ENCODE measurements around the gene OSBPL1A.
"Not testable (repeated sequence)": the region's sequence is repeated elsewhere in the genome, so short reads cannot be mapped to it uniquely, and the experiment has no call there.

OSBPL1A gene

GRCh38 chr18:24177499-24178133 is 220.0 kb downstream of the OSBPL1A start:
- no peak for DNase-seq

DNA sequence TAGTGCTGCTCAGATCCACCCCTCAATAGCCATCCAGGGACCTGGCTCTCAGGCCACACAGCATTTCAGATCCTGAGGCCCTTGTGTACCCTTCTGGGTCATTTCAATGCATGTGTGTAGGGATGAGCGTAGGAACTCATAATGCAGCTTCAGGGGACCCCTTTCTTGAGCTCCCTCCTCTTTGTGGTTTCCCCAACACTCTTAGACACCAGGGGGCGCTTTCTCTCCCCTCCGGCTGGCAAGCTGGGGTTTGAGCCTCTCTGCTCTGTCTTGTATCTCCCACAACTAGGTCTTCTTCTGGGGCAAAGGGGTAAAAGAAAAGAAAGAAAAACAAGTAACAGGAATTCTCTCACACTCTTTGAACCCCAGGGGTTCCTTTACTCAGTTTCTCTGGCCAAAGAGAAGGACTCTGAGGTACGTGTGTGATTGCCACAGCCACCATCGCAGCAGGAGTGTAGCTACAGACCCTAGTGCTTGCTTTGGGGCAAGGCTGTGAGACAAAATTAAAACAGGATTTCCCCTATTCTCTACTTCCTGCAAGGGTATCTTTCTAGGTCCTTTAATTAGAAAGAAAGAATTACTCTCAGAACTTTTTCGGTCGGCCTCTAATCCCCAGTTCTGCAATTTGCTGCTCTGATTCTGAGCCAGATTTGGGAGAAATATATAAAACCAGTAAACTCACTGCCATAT is 220.8 kb downstream of the OSBPL1A start:
- DNase-seq = peak; percentile 77

DNA sequence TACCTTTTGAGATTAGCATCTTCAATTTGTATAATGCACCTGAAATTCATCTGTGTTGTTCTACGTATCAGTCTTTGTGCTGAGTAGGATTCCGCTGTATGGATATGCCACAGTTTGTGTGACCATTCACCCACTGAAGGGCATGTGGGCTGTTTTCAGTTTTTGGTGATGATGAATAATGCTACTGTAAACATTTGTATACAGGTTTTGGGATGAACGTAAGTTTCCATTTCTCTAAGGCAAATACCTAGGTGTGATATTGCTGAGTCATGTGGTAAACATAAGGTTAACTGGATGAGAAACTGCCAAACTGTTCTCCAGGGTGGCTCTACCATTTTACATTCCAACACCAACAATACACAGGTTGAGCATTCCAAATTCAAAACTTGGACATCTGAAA is 223.6 kb downstream of the OSBPL1A start:
- peak; percentile 10 for DNase-seq

- peak; percentile 14 for DNase-seq
Measured at GRCh38 chr18:24170360-24170759, 227.3 kb downstream of the OSBPL1A start.

GRCh38 chr18:24168496-24168895 is 229.1 kb downstream of the OSBPL1A start:
- DNase-seq = no peak

DNA sequence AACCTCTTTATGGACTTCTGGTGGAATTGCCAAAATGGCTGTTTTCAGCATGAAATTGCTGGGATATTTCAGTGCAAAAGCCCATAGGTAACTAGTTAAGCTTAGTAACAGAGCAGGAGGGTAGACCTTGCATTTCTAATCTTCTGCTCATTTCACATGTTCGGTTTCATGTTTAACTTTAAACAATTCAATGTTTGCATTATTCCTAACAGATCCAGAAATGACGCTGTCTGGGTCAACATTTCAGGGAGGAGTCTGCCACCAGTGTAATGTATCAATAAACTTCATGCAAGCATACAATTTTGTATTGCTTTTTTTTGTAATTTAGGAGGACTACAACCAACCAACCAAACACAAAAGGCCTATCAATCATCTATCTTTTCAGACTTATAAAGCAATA is 236.3 kb downstream of the OSBPL1A start:
- DNase-seq = no peak

GRCh38 chr18:24160086-24160485 is 237.5 kb downstream of the OSBPL1A start:
- DNase-seq = no peak

DNA sequence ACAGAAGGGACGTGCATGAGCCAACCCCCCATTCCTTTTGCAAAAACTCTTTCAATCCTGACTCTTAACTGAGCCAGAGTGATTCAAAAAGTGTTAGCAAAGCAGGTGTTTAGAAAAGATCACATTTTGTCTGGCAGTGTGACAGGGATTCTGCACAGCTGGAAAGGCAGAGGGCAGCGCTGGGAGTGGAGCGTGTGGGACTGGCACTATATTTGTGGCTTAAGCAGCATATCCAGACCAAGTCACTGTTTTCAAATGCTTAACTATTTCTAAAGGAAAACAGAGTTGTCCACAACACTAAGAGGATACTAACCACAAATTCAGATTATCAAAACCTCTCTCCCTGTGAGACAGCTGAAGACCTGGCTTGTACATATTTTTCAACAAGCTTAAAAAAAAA is 239.8 kb downstream of the OSBPL1A start:
- no peak for DNase-seq

GRCh38 chr18:24153397-24153796 is 244.2 kb downstream of the OSBPL1A start:
- no peak for DNase-seq

GRCh38 chr18:24149591-24149990 is 248.0 kb downstream of the OSBPL1A start:
- DNase-seq = not testable (repeated sequence)

GRCh38 chr18:24142376-24142775 is 255.2 kb downstream of the OSBPL1A start:
- no peak for DNase-seq

- DNase-seq = no peak
Measured at GRCh38 chr18:24140697-24141096, 256.9 kb downstream of the OSBPL1A start.

- DNase-seq = peak; percentile 84
Measured at GRCh38 chr18:24138789-24139616, 258.6 kb downstream of the OSBPL1A start, which contains the start of gene CABYR. CABYR (plus strand) TSS chr18:24139062; CDS start chr18:24143115, 4,053 bp downstream.

DNA sequence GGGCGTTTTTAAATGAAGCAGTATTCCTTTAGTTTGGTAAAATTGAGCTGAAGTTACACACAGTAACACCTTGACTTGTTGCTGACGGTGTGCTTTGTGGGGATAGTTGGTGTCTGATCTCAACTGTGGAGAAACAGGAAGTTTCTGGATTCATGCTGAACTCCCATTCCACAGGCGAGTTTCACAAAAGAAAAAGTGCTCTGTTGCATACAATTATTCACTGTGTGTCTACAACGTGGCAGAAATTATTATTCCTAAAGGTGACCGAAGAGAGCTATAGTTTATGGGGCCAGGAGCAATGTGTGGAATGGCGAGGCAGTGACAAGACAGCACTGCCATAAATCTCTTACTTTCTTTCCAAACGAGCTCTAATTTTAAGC is 259.2 kb downstream of the OSBPL1A start:
- no peak for DNase-seq

- DNase-seq = no peak
Measured at GRCh38 chr18:24136967-24137373, 260.7 kb downstream of the OSBPL1A start.

GRCh38 chr18:24130494-24130893 is 267.1 kb downstream of the OSBPL1A start:
- DNase-seq = no peak

GRCh38 chr18:24128700-24129099 is 268.9 kb downstream of the OSBPL1A start:
- no peak for DNase-seq

DNA sequence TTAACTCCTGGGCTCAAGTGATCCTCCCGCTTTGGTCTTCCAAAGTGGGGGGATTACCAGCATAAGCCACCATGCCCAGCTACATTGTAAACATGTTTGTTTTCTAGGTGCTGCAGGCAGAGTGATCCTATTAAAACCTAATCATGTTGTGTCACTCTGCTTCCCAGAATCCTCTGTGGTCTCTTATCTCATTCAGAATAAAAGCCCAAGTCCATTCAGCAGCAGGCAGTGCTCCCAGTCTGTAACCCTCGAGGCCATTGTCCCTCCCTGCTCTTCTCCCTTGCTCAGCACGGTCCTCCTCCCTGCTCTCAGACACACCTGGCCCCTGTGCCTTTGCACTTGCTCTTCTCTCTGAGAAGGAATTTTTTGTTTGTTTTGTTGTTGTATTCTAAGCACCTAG is 269.9 kb downstream of the OSBPL1A start:
- no peak for DNase-seq

- DNase-seq = no peak
Measured at GRCh38 chr18:24126155-24126961, 271.3 kb downstream of the OSBPL1A start.

- DNase-seq = no peak
Measured at GRCh38 chr18:24121625-24122024, 276.0 kb downstream of the OSBPL1A start.

DNA sequence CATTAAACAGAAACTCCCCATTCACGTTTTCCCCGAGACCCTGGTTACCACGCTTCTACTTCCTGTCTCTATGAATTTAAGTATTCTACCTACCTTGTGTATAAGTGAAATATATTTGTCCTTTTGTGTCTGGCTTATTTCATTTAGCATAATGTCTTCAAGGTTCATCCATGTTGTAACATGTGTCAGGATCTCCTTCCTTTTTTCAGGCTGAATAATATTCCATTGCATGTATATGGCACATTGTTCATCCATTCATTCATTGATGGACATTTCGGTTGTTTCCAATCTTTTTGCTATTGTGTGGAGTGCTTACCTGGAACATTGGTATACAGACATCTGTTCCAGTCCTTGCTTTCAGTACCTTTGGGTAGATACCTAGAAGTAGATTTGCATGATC is 276.9 kb downstream of the OSBPL1A start:
- DNase-seq = no peak

DNA sequence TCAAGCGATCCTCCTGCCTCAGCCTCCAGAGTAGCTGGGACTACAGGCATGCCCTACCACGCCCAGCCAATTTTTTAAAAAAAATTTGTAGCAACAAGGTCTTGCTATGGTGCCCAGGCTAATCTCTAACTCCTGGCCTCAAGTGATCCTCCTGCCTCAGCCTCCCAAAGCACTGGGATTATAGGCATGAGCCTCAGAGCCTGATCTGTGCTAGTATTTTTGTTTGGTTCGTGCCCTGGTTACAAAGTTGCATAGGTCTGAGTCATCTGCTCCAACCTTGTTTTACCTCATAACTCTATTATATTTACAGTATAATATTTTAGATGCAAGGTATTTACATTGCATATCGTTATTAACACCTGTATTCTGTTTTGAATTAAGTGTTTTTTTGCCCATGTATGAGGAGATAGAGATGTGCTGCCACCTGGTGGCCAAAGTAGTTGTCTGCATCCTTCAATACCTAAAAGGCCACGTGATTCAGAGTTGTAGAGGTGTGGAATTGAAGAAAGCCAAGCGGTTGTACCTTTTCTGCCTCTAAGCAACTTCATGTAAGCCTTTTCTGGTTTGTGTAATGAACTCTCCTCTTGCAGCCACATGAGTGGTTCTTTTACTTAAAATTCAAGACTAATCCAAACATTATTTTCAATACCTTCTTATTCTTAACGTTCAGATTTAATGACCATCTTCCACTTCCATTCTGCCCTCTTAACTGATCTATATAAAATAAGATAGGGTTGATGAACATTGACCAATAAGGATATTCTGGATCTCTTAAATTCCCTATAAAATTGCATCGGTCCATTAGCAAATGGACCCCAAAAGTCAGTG is 278.7 kb downstream of the OSBPL1A start:
- peak; percentile 84 for DNase-seq

Data from activated CD4-positive, alpha-beta T cell treated with anti-CD3 and anti-CD28 coated beads for 48 hours (primary cell).